AG09309 (cell line): ENCODE results near the gene SPATA12.

Experiments
- DNase-seq: peaks from one replicate; pipeline ENCODE4 v3.0.0-alpha.2; 2010; ENCODE audit warnings: low read depth
- H3K4me3 ChIP-seq: 2 replicates; pipeline ENCODE4 v1.5.1; 2011; ENCODE audit warnings: mild to moderate bottlenecking, low read depth, low read length, moderate library complexity; ENCODE audit not compliant: control insufficient read depth
- CTCF ChIP-seq: IDR thresholded peaks from 2 replicates; pipeline ENCODE4 v1.5.1; 2011; ENCODE audit warnings: mild to moderate bottlenecking, low read depth, low read length, inconsistent platforms; ENCODE audit not compliant: insufficient read depth, control insufficient read depth; ENCODE audit errors: missing control alignments

Gene SPATA12, protein sequence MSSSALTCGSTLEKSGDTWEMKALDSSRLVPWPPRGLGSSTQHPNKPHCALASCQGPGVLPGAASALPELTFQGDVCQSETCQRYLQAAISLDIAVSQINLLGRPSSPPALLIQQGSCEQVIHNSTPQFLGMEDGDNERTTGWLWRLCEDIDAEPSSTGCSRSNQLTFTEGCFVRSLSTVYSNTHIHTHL

GRCh38 chr3:57060089-57060821 lies at the start of gene SPATA12:
SPATA12 (plus strand) TSS chr3:57060664; CDS start chr3:57073695, 13,031 bp downstream.
- peak; percentile 53 for DNase-seq
- no peak for TF ChIP-seq CTCF
- H3K4me3 ChIP-seq, result no peak within 1 kb of the TSS

DNA sequence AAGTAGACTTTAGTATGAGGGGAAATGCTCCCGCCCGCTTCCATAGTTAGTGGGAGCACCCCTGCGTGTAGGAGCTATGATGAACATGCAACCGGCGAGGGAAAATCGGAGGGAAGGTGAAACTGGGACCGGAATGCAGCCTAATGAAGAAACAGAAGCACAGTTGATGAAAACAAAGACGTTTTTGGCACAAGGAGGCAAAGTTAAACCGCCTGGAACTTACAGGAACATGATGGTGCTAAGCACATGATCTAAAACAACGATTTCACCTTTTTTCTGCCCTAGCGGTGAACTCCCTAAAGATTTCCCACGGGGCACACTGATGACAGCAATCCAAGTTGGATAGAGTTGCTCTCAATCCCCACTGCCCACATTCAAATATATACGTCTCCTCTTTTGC lies 49.4 kb upstream of the SPATA12 start:
- H3K4me3 ChIP-seq, result no peak overlapping the region
- TF ChIP-seq CTCF, result no peak
- DNase-seq, result no peak

GRCh38 chr3:57012847-57013246 lies 47.6 kb upstream of the SPATA12 start:
- TF ChIP-seq CTCF, result no peak
- DNase-seq, result no peak
- no peak overlapping the region for H3K4me3 ChIP-seq

GRCh38 chr3:57015350-57015729 lies 45.1 kb upstream of the SPATA12 start:
- H3K4me3 ChIP-seq, result no peak overlapping the region
- TF ChIP-seq CTCF, result no peak
- DNase-seq, result no peak

GRCh38 chr3:57015912-57016311 lies 44.6 kb upstream of the SPATA12 start:
- no peak for TF ChIP-seq CTCF
- no peak overlapping the region for H3K4me3 ChIP-seq
- DNase-seq, result no peak

DNA sequence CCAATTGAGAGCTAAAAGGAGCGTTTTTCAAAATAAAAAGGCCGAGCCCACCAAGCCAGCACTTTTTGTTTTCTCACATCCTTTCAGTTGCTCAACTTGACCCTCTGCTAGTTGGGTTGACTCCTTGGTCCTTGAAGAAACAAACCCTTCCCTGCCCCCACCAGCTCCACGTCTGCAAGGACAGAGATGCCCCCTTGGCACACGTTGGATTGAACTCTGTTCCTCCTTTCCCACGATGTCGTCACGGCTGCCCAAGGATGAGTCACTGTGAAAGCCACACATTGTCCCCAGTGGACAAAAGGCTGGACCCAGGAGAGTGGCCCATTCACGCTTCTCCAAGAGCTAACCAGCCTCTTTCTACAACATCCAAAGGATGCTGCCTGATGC lies 43.0 kb upstream of the SPATA12 start:
- no peak overlapping the region for H3K4me3 ChIP-seq
- TF ChIP-seq CTCF, result no peak
- DNase-seq, result no peak

- H3K4me3 ChIP-seq, result no peak overlapping the region
- TF ChIP-seq CTCF, result no peak
- no peak for DNase-seq
Observed at GRCh38 chr3:57018246-57018645, 42.2 kb upstream of the SPATA12 start.
